ENCODE measurements around the gene PDZK1IP1.
A peak's percentile ranks its signal among the peaks of the same experiment; 100 is the strongest.
"Not testable (repeated sequence)": the region's sequence is repeated elsewhere in the genome, so short reads cannot be mapped to it uniquely, and the experiment has no call there.

The PDZK1IP1 gene

DNA sequence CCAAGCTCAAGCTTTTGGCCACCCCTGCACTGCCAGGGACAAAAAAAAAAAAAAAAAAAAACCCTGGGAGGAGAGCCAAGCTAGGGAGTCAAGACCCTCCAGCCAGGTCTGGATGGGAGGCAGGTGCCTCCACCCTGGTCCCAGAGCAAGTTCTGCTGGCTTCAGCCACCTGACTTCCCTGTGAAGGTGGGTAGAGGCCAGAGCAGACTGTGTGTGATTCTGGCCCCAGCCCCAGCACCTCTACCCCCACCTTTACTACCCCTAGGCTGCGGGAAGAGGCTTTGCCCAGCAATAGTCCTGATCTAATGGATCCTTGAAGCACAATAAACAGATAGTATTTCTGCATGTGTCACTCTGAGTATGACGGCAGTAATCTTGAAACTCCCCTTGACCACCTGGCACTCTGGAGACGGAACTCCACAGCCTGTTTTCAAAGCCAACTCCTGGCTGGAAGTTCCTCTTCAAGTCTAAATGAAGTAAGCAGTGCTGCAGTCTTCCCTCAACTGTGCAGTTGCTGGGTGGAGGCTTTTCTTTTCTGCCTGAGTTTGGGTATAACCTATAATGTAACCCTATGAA, 9.8 kb downstream of the PDZK1IP1 start:
- no peak for DNase-seq

DNA sequence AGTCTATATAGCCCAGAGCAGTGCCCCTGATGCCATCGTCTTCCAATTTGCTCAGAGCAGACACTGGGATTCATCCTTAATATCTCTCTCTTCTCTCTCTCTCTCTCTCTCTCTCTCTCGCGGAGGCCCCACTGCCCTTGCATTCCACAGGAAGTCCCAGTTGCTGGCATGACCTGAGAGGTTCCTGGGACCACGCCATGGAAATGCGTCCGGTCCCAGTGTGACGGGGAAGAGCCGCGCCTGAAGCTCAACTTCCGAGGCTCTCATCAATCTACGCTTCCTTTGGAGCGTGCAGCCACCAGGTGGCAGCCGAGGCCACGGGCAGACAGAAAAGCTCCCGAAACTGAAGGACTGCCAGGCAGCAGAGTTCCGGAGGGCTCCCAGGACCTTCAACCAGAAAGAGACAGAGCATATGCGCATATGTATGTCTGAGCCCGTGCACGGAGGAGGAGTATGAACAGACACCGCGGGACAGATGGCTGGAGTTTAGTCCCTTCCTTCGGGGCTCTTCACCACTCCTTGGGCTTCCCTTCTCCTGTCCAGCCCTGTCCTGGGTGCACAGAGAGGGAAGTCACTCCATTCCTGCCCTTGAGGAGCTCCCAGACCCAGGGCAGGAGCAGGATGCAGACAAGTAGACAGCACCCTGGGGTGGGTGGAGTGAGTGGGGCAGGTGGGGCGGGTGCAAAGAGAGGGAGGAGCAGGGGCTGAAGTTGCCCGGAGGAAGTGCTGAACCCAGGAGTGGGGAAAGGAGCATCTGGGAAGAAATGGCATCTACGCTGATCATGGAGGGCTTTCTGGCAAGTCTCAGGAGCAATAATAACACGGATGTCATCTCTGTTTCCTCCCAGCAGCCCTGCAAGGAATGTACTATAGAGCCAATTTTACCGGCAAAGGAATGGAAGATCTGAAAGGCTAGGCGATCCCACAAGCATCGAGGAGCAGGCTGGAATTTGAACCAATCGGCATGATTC, 10.5 kb downstream of the PDZK1IP1 start:
- DNase-seq = peak; percentile 77 to 82

DNA sequence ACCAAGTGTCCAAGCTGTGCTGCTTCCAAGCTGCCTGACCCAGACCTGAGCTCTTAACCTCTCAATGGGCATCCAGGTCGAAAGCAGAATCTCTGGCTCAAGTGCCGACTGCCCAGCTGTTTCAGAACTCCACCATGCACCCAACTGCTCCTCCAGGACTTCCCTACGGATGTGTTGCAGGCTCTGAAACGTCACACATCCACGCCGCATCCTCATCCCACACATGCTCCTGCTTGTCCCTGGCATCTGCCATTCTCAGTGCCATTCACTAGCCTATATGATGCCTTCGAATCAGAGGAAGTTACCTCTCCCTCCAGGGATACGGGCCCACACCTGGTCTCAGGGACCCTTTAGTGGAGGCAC, 11.2 kb downstream of the PDZK1IP1 start:
- no peak for DNase-seq

DNA sequence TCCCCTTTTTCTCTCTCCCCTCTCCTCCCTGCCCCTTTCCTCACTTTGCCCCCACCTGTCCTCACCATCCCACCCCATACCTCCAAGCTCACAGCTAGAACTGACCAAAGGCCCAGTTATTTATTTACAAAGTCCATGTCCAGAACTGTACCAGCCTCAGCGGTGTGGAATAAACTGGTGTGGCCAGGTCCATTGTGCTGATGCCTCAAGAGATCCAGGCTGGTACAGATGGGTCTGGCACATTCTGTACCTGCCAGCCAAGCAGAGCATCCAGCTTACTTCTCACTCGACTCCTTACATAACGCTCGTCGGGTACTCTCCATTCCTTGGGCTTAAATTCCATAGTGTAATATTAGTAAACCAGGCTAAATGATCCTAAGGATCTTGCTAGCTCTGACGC, 11.8 kb downstream of the PDZK1IP1 start:
- DNase-seq = no peak

DNA sequence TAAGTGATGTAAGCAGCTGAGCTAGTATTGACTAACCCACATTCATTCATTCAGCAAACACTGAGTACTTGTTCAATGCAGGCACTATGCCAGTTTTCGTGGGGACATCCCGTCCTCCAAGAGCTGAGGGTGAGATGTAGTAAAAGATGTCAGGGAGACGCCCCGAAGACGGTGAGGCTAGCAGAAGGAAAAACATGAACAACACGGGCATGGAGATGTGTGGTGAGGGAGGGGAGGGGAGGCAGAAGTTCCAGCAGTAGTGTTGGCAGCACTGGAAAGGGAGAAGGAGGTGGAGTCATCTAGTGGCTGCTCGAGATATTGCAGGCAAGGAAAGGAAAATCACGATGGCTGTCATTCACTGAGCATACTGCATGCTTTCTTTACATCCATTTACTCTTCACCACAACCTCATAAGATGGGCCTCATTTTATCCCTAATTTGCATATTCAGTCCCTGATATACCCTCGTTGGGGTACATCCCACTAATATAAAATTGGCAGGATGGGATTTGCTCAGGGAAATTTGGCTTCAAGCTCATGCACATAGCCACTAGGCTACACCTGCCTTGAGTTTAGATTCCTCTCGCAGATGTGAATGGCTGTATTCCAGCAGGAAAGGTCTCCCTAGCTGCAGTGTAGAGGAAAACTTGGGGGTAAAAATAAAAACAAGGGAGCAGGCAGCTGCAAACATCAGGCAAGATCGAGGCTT, 14.5 kb downstream of the PDZK1IP1 start:
- peak; percentile 7 to 15 for DNase-seq

DNA sequence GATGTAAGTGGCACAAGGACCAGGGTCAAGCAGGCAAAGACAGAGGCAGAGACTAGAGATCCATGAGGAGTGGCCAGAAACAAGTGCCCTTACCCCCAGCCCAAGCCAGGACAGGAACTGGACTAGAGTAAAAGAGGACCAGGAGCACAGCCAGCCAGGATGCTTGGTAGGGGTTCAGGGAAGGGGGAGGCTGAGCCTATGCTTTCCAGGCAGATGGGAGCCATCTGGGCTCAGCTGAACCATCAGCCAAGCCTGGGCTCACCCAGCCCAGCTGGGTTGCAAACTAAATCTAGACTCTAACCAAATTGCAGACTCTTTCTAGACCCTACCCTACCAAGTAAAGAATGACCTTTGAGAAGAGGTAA, 15.2 kb downstream of the PDZK1IP1 start:
- no peak for DNase-seq

DNA sequence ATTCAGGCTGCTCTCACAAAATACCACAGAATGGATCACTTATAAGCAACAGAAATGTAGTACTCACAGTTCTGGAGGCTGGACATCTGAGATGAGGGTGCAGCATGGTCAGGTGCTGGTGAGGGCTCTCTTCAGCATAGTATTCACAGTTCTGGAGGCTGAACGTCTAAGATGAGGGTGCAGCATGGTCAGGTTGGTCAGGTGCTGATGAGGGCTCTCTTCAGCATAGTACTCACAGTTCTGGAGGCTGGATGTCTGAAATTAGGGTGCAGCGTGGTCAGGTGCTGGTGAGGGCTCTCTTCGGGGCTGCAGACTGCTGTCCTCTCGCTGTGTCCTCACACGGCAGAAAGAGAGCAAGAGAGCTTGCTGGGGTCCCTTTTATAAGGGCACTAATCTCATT, 17.1 kb downstream of the PDZK1IP1 start:
- DNase-seq = no peak

DNA sequence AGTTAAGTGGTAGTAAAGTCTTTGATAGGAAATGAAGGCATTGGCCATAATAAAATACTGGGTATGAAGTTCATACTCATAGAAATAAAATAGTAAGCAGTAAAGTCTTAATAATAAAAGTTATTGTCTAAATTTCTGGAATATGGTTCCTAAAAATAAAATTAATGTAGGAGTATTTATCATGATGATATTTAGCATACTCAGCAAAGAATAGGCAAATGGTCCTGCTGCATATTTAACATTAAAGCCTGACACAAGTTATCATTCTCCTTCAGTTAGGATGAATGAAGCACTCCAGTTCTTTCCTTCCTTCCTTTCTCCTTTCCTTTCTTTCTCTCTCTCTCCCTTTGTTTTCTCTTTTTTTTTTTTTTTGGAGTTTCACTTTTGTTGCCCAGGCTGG, 25.3 kb downstream of the PDZK1IP1 start:
- no peak for DNase-seq

DNA sequence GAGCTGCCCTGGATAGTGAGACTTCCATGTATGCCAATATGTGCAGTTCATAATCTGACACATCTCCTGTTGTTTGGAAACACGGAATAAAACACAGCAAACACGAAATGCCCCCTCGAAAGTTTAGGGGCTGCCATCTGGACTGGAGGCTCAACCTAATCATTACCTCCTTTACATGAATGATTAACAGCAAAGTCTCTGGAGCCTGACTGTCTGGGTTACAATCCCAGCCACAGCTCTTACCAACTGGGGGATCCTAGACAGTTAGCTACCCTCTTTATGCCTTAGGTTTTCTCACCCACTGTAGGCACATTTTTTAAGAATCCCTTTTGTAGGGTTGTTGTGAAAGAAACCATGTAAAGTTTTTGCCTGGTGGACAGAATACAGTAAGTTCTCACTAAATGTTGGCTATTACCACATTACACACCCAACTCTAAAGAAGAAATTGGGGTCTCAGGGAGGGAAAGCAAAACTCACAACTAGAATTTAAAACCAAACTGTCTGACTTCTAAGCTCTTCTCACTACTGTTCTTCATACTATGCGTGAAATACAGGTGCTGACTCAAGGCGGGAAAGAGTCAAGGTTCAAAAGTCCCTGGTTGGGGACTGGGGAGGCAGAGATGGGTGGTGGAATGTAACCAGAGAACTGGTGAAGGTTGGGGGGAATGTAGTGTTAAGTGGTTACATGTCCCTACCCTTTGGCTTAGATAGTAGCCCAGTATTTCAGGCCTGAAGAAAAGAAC, 28.4 kb downstream of the PDZK1IP1 start:
- DNase-seq = no peak

DNA sequence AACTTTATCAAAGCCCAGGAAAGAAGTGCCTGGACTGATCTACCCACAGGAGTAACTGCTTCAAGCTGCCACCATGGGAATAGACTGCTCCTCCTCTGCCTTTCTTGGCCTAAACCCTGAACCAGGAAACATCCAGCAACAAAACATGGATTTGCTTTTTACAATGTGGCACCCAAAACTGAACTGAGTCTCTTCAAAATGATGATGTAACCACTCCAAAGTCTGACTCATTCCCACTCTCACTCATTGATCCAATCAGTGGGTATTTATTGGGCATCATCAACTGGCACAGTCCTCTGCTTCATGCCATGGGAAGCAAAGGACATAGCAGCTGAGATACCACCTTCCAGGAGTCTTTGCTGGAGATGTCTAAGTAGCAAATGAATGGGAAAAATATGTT, 29.1 kb downstream of the PDZK1IP1 start:
- no peak for DNase-seq

DNA sequence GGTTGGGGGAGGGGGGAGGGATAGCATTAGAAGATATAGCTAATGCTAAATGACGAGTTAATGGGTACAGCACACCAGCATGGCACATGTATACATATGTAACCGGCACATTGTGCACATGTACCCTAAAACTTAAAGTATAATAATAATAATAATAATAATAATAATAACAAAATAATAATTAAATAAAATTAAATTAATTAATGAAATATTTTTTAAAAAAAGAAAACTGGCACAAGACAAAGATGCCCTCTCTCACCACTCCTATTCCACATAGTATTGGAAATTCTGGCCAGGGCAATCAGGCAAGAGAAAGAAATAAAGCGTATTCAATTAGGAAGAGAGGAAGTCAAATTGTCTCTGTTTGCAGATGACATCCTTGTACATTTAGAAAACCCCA, 31.9 kb downstream of the PDZK1IP1 start:
- not testable (repeated sequence) for DNase-seq

DNA sequence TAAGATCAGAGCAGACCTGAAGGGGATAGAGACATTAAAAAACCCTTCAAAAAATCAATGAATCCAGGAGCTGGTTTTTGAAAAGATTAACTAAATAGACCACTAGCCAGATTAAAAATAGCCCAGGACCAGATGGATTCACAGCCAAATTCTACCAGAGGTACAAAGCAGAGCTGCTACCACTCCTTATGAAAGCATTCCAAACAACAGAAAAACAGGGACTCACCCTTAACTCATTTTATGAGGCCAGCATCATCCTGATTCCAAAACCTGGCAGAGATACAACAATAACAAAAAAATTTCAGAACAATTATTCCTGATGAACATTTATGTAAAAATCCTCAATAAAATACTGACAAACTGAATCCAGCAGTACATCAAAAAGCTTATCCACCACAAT, 33.4 kb downstream of the PDZK1IP1 start:
- DNase-seq = not testable (repeated sequence)

DNA sequence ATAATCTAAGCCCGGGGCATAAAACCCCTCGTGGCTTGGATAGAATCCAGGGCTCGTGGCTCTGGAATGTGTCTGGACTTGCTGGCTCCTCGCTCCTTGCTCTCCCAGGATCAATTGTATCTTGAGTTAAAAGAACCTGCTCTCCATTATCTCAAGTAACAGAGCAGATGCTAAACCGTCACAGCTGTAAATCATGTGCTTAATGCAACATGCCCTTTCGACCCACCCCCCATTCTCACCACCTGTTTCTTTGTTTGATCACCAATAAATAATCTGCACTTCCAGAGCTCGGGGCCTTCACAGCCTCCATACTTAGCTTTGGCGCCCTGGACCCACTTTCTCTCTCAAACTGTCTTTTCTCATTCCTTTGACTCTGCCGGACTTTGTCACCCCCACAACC, 40.7 kb downstream of the PDZK1IP1 start:
- DNase-seq = not testable (repeated sequence)

DNA sequence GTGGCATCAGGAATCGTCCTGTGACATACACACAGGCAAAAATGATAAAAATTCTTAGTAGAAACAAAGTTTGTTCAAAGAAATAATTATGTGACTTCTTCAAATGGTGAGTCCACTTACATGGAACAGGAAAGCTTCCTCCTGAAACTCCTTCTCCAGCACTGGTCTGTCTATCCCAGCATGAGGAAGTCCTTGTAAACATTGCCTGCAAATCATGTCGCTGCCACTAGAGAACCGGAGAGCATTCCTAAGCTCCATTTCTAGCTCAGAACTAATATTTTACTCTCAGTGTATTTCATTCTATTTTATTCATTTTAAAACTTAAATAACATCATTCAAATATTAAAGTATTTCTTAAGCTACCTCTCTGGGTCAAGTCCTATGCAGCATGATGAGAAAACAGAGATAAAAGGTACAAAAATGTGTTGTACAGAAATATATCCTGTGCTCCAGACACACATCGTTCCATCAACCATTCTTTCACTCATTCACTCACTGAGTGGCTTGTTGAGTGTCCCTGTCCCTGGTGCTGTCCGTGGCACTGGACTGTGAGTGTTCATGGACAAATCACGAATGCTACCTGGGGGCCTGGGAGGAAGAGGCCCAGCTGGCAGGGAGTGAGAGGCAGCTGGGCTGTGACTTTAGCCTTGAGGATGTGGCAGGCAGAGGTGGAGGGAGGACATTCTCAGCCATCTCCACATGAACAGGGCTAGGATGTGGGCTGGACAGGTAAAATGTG, 42.6 kb downstream of the PDZK1IP1 start:
- DNase-seq = no peak

DNA sequence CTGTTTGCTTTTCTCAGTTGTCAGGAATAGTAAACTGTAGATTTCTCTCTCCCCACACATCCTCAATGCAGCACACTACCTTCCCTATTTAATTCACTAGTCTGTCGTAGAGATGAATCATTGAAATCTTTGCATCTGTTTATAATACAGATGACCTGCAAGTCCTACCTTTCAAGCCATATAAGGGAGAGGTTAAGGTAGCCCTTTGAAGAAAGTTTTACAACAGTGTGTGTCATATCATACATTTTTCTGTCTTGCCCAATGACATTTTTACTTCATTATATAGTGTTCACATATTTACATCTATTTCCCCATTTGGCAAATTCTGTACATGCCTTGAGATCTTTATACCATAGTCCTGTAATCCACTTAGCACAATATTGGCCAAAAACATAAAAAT, 43.3 kb downstream of the PDZK1IP1 start:
- DNase-seq = not testable (repeated sequence)

DNA sequence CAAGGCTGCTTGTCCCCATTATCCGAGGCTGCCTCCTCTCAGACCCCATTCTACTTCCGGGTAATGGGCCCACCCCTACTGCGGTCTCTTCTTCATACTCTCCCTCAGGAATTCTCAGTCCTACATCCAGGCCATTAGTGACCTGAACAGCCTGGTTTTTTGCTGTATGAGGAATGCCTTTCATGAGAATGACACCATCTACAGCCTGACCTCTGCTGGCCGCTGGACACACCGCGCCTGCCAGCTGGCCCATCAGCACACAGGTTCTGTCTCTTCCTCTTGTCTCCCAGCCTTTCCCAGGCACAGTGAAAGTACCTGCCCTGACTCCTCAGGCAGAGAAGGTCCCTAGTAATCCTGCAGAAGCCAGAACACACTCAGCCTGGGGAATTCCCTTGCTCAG, 46.2 kb downstream of the PDZK1IP1 start:
- not testable (repeated sequence) for DNase-seq

DNA sequence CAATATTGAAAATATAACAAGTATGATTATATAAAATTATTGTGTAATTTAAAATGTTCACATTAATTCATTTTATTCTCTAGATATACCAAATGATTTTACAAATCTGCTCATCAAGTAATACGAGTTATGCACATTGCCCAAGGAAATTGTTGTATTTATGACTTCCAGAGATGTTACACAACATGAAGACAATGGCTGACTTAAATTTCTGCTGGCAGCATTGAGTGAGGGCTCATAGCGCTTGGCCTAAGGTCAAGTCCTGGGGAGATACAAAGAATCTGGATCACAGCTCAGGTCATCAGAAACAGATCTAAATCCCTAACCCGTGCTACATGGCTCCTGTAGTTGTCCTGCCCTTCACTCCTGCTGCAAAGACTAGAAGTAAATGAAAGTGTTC, 49.5 kb downstream of the PDZK1IP1 start:
- DNase-seq = not testable (repeated sequence)

DNA sequence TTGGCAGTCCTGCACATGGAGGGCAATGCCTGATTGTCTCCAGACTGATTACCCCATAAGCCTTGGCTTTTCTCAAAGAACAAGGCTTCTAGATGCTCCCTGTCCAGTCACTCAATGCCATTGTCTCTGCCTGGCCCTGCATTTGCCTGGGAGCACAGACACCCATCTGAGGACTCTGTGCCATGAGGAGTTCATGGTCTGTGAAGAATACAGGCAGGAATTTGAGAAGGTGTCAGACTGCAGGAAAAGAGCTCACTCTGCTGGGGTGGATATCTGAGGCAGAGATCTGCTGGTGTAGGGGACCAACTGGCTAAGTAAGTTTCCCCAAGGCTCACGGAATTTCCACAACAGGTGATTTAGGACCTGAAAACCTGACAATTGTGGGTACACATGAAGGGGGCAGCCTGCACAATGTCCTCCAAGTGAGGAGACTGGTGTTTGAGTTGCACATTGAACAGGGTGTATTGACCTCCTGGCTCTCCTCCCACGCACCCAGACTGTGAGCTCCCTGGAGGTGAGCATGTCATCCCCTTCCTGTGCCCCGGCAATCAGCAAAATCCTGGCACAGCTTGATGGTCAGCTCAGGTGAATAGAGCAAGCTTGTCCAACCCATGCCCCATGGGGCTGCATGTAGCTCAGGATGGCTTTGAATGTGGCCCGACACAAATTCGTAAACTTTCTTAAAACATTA, 51.8 kb downstream of the PDZK1IP1 start:
- no peak for DNase-seq

DNA sequence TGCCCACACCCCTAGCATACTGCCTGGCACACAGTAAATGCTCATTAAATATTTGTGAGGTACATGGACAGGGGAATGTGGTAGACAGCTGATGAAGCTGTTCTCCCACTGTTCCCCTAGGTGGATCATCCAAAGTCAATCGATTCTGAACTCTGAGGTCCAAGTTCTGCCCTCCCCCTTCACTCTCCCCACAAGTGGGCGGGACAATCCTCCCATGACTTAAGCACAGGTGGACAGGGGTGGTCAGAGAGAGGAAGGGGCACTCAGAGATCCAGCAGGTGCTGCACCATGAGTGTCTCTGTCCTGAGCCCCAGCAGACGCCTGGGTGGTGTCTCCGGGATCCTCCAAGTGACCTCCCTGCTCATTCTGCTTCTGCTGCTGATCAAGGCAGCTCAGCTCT, 52.6 kb downstream of the PDZK1IP1 start, which contains the start of gene CYP4A22:
Gene CYP4A22 (plus strand): TSS at position 244 of the 400 bp plus-strand sequence. CDS start 45 bp downstream, at position 289.
- DNase-seq = no peak
